Neural progenitor cell (in vitro differentiated cells): ENCODE data around the gene EYS.

ENCODE experiments used
- CTCF ChIP-seq: fragments of 200-600 bp; sonication (generic); IDR thresholded peaks from 2 replicates; pipeline ENCODE4 v1.5.1; 2017; ENCODE audit warnings: antibody characterized with exemption, mild to moderate bottlenecking
- EZH2 ChIP-seq: fragments of 200-600 bp; sonication (generic); IDR thresholded peaks from 2 replicates; pipeline ENCODE4 v1.6.1; 2017; ENCODE audit warnings: antibody characterized with exemption, mild to moderate bottlenecking, moderate library complexity
- EZH2phosphoT487 ChIP-seq: fragments of 200-600 bp; sonication (generic); IDR thresholded peaks from 2 replicates; pipeline ENCODE4 v1.6.1; 2017; ENCODE audit warnings: antibody characterized with exemption

GRCh38 chr6:64289931-64290330 lies 1417.1 kb downstream of the EYS start:
- no peak for TF ChIP-seq EZH2
- no peak for TF ChIP-seq CTCF
- TF ChIP-seq EZH2phosphoT487: no peak
